Measurements from ENCODE around the gene EDC4.

DNA sequence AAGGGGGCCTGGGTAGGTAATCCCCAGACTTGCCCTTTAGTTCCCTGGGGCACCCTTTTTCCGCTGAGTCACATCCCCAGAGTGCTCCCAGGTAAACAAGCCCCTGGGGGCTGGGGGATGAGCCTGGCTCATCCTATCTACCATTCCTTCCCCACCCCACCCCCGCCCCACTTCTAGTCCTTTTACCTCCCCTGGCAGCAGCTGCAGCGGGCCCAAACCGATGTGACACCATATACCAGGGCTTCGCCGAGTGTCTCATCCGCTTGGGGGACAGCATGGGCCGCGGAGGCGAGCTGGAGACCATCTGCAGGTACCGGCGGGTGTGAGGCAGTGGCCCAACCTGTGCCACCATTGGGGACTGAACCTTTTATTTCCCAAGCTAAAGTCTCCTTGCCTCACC lies 12.7 kb downstream of the EDC4 start:
- TF ChIP-seq, protein P1, sequence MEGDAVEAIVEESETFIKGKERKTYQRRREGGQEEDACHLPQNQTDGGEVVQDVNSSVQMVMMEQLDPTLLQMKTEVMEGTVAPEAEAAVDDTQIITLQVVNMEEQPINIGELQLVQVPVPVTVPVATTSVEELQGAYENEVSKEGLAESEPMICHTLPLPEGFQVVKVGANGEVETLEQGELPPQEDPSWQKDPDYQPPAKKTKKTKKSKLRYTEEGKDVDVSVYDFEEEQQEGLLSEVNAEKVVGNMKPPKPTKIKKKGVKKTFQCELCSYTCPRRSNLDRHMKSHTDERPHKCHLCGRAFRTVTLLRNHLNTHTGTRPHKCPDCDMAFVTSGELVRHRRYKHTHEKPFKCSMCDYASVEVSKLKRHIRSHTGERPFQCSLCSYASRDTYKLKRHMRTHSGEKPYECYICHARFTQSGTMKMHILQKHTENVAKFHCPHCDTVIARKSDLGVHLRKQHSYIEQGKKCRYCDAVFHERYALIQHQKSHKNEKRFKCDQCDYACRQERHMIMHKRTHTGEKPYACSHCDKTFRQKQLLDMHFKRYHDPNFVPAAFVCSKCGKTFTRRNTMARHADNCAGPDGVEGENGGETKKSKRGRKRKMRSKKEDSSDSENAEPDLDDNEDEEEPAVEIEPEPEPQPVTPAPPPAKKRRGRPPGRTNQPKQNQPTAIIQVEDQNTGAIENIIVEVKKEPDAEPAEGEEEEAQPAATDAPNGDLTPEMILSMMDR (IDR thresholded peaks at IDR 0.05 in 8 of 11, conservative IDR thresholded peaks at IDR 0.05 in 3 of 11): no peak
- no peak for TF ChIP-seq POLR2A (IDR thresholded peaks at IDR 0.05)
- TF ChIP-seq POLR2AphosphoS5 (IDR thresholded peaks at IDR 0.05): peak in 1 of 3 donors; percentile 25

Measured in spleen (tissue), 7 donors.